ENCODE results near the gene DUSP7. TPM values are rescaled to one million over a fixed set of nuclear protein-coding genes. Genes with fewer than 3 reads are reported as not detected.

Gene DUSP7
- total RNA-seq, 1 experiment from 2014 or later = 9.9 TPM

DNA sequence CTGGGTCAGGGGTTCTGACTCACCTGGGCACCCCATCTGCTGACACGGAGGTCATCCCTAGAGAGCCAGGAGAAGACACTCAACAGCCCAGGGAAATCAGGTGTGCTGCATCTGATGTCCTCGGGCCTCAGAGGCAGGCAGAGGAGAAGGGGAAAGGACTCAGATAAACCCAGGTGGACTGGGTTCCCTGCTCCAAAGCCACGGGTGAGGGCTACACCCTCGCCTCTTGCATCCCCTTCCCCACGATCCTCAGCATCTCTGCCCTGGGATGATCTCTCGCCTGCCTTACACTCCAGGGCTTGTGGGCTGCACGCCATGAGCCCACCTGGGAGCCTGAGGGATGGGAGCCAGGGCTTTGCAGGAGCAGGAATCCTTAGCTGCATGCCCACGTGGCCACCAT, 8.2 kb upstream of the DUSP7 start:
- DNase-seq = no peak
- Mint-ChIP-seq H3K9me3 (ENCODE audit: unreplicated experiment) (no peaks in the 10 kb centered on the region), H3K4me1 (ENCODE audit: low read depth, unreplicated experiment) (no peaks in the 10 kb centered on the region), H3K36me3 (ENCODE audit: insufficient read depth, unreplicated experiment) (no peaks in the 10 kb centered on the region), H3K27ac (ENCODE audit: unreplicated experiment) (no peak overlapping the region), H3K4me3 (ENCODE audit: unreplicated experiment) (no peak overlapping the region), H3K27me3 (ENCODE audit: insufficient read depth, unreplicated experiment) (no peaks in the 10 kb centered on the region)
- ChIA-PET CTCF (no interaction called here), POLR2A (no interaction called here)
- intact Hi-C loops (cut with micrococcal nuclease; ENCODE audit: unreplicated experiment) = no loop called here
- no peaks in the 10 kb centered on the region for H3K36me3 ChIP-seq (ENCODE audit: control insufficient read depth, insufficient read depth, low read length)
- no TSS peak for BruUV-seq (replicated peaks)
- TF ChIP-seq, protein P1, sequence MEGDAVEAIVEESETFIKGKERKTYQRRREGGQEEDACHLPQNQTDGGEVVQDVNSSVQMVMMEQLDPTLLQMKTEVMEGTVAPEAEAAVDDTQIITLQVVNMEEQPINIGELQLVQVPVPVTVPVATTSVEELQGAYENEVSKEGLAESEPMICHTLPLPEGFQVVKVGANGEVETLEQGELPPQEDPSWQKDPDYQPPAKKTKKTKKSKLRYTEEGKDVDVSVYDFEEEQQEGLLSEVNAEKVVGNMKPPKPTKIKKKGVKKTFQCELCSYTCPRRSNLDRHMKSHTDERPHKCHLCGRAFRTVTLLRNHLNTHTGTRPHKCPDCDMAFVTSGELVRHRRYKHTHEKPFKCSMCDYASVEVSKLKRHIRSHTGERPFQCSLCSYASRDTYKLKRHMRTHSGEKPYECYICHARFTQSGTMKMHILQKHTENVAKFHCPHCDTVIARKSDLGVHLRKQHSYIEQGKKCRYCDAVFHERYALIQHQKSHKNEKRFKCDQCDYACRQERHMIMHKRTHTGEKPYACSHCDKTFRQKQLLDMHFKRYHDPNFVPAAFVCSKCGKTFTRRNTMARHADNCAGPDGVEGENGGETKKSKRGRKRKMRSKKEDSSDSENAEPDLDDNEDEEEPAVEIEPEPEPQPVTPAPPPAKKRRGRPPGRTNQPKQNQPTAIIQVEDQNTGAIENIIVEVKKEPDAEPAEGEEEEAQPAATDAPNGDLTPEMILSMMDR (IDR thresholded peaks at IDR 0.05; ENCODE audit: insufficient read depth in 1 of 2, low read depth in 1 of 2, low read length in 1 of 2, severe bottlenecking in 1 of 2, unreplicated experiment in 1 of 2) = no peak
- no peaks in the 10 kb centered on the region for H3K27me3 ChIP-seq (replicated peaks; ENCODE audit: control insufficient read depth, insufficient read depth, low read length)
- no peak overlapping the region for H3K4me3 ChIP-seq (ENCODE audit: low read depth, low read length)
- no peaks in the 10 kb centered on the region for H3K4me1 ChIP-seq
- no peaks in the 10 kb centered on the region for H3K9me3 ChIP-seq

DNA sequence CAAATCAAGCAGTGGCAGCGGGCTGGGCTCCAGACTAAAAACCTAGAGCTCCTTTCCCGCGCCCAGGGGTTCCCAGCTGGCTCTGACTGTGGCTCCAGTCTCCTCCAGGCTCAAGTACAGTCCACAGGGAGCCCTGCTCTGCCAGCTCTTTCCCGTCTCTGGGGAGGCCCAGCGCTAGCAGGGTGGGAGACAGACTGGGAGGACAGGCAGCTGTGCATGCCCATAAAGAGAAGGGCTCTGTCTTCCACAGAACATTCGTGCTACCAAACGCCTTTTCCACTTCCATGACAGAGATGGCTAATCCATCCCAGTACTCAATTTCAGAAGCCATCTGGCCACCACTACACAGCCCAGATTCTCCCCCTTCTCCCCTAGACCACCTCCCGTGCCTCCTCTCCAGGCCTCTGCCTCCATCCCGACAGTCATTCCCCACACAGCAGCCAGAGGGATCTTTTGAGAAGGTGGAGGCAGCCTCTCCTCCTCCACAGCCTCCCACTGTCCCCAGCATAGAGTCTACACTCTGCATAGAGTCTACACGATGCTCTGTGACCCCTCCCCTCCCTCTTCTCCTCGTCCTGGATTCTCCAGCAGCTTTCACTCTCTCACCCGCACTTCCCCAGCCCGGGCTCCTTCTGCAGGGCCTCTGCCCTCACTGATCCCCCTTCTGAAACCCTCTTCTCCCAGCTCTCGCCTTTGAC, 6.8 kb upstream of the DUSP7 start:
- no peaks in the 10 kb centered on the region for H3K36me3 Mint-ChIP-seq (ENCODE audit: insufficient read depth, unreplicated experiment)
- H3K9me3 Mint-ChIP-seq (ENCODE audit: unreplicated experiment) = no peaks in the 10 kb centered on the region
- no peak for DNase-seq
- BruUV-seq (replicated peaks) = no TSS peak
- H3K4me3 Mint-ChIP-seq (ENCODE audit: unreplicated experiment) = no peak overlapping the region
- no peaks in the 10 kb centered on the region for H3K9me3 ChIP-seq
- no peaks in the 10 kb centered on the region for H3K36me3 ChIP-seq (ENCODE audit: control insufficient read depth, insufficient read depth, low read length)
- CTCF ChIA-PET = interaction anchor here (0.6 kb wide), 1 partner anchor 31 kb away, joined by 3 read pairs; no protein-coding TSS in a partner anchor
- TF ChIP-seq, protein P1 (IDR thresholded peaks at IDR 0.05; ENCODE audit: insufficient read depth in 1 of 2, low read depth in 1 of 2, low read length in 1 of 2, severe bottlenecking in 1 of 2, unreplicated experiment in 1 of 2) = no peak
- H3K4me1 ChIP-seq = no peaks in the 10 kb centered on the region
- no peak overlapping the region for H3K4me3 ChIP-seq (ENCODE audit: low read depth, low read length)
- H3K27ac Mint-ChIP-seq (ENCODE audit: unreplicated experiment) = no peak overlapping the region
- POLR2A ChIA-PET = no interaction called here
- H3K27me3 ChIP-seq (replicated peaks; ENCODE audit: control insufficient read depth, insufficient read depth, low read length) = no peaks in the 10 kb centered on the region
- intact Hi-C loops (cut with micrococcal nuclease; ENCODE audit: unreplicated experiment) = no loop called here
- H3K4me1 Mint-ChIP-seq (ENCODE audit: low read depth, unreplicated experiment) = no peaks in the 10 kb centered on the region
- H3K27me3 Mint-ChIP-seq (ENCODE audit: insufficient read depth, unreplicated experiment) = no peaks in the 10 kb centered on the region

DNA sequence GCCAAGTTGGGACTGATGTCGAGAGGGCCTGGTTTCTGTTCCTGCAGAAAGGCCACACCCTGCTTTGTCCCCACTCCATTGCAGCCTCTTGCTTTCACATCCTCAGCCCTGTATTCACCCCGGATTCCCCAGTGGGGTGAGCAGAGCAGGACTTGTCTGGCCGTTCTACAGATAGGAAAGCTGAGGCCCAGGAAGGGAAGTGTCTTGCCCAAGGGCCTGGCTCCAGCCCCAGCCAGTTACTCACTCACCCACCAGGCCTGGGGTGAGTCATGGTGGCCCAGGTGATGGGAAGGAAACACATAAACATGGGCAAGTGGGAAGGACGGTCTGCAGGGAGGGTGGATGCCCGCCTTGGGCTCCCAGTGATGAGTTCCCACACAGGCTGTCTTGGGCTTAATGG, 6.1 kb upstream of the DUSP7 start:
- Histone ChIP-seq H3K4me3 (ENCODE audit: low read depth, low read length) (no peak overlapping the region), H3K36me3 (ENCODE audit: control insufficient read depth, insufficient read depth, low read length) (no peaks in the 10 kb centered on the region), H3K4me1 (peaks cover 4% of the 10 kb centered on the region; the same call in 1 of the 2 replicates), H3K27me3 (replicated peaks; ENCODE audit: control insufficient read depth, insufficient read depth, low read length) (no peaks in the 10 kb centered on the region), H3K9me3 (no peaks in the 10 kb centered on the region)
- intact Hi-C loops (cut with micrococcal nuclease; ENCODE audit: unreplicated experiment) = no loop called here
- Mint-ChIP-seq H3K9me3 (ENCODE audit: unreplicated experiment) (no peaks in the 10 kb centered on the region), H3K4me1 (ENCODE audit: low read depth, unreplicated experiment) (no peaks in the 10 kb centered on the region), H3K27ac (ENCODE audit: unreplicated experiment) (no peak overlapping the region), H3K27me3 (ENCODE audit: insufficient read depth, unreplicated experiment) (no peaks in the 10 kb centered on the region), H3K36me3 (ENCODE audit: insufficient read depth, unreplicated experiment) (no peaks in the 10 kb centered on the region), H3K4me3 (ENCODE audit: unreplicated experiment) (no peak overlapping the region)
- no TSS peak for BruUV-seq (replicated peaks)
- CTCF ChIA-PET = interaction anchor here (0.6 kb wide), 1 partner anchor 31 kb away, joined by 3 read pairs; no protein-coding TSS in a partner anchor
- TF ChIP-seq, protein P1 (IDR thresholded peaks at IDR 0.05; ENCODE audit: insufficient read depth in 1 of 2, low read depth in 1 of 2, low read length in 1 of 2, severe bottlenecking in 1 of 2, unreplicated experiment in 1 of 2) = no peak
- POLR2A ChIA-PET = no interaction called here
- DNase-seq = no peak
